Measurements from ENCODE around the gene NR2F2. TPM values are rescaled to one million over a fixed set of nuclear protein-coding genes. Genes with fewer than 3 reads are reported as not detected.

Gene NR2F2
- total and polyA plus RNA-seq, 2 experiments from 2014 or later: 0.63 to 1.2 TPM

- no peak overlapping the region for H3K27ac ChIP-seq
- no peaks in the 10 kb centered on the region for H3K4me1 ChIP-seq (ENCODE audit: low read depth)
These were observed 26.9 kb upstream of the NR2F2 start for GRCh38 chr15:96303503-96304056.

GRCh38 chr15:96304839-96305238 is 25.7 kb upstream of the NR2F2 start:
- DNase-seq (ENCODE audit: low read depth in 1 of 2, low spot score in 1 of 2): no peak
- no peaks in the 10 kb centered on the region for H3K36me3 ChIP-seq
- H3K27me3 ChIP-seq: no peaks in the 10 kb centered on the region
- TF ChIP-seq CTCF (IDR thresholded peaks at IDR 0.05; ENCODE audit: low read depth, low read length): no peak
- H3K4me1 ChIP-seq (ENCODE audit: low read depth): no peaks in the 10 kb centered on the region
- H3K9me3 ChIP-seq (ENCODE audit: low read depth): no peaks in the 10 kb centered on the region
- H3K4me3 ChIP-seq: no peak overlapping the region
- H3K27ac ChIP-seq: no peak overlapping the region

More at GRCh38 chr15:96303503-96304056, 26.9 kb upstream of the NR2F2 start:
- Histone ChIP-seq H3K36me3 (no peaks in the 10 kb centered on the region), H3K4me3 (no peak overlapping the region), H3K9me3 (ENCODE audit: low read depth) (no peaks in the 10 kb centered on the region), H3K27me3 (no peaks in the 10 kb centered on the region)
- TF ChIP-seq CTCF (IDR thresholded peaks at IDR 0.05; ENCODE audit: low read depth, low read length): no peak
- DNase-seq (ENCODE audit: low read depth in 1 of 2, low spot score in 1 of 2): no peak

DNA sequence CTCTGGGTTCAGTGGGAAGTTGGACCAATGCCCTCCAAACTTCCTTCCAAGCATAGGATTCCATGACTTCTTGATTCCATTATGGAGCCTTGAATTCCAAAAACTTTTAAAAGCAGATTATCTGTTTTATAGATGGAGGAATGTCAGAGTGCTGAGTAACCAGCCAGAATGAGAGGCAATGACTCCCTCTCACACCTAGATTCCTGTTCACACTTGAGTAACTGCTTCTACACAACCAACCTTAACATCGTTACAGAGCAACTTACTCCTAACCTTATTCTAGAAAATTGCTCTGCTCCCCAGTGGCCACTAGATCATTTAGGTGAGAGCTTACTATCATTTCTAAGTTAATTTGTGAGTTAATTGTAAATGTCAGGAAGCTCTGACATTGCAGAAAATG is 24.2 kb upstream of the NR2F2 start:
- Histone ChIP-seq H3K27ac (no peak overlapping the region), H3K4me1 (ENCODE audit: low read depth) (no peaks in the 10 kb centered on the region), H3K27me3 (no peaks in the 10 kb centered on the region), H3K4me3 (no peak overlapping the region), H3K9me3 (ENCODE audit: low read depth) (no peaks in the 10 kb centered on the region), H3K36me3 (no peaks in the 10 kb centered on the region)
- TF ChIP-seq CTCF (IDR thresholded peaks at IDR 0.05; ENCODE audit: low read depth, low read length): no peak
- no peak for DNase-seq (ENCODE audit: low read depth in 1 of 2, low spot score in 1 of 2)

- Histone ChIP-seq H3K36me3 (no peaks in the 10 kb centered on the region), H3K4me1 (ENCODE audit: low read depth) (no peaks in the 10 kb centered on the region), H3K4me3 (no peak overlapping the region), H3K27me3 (peaks cover 3% of the 10 kb centered on the region), H3K9me3 (ENCODE audit: low read depth) (no peaks in the 10 kb centered on the region), H3K27ac (no peak overlapping the region)
- no peak for TF ChIP-seq CTCF (IDR thresholded peaks at IDR 0.05; ENCODE audit: low read depth, low read length)
- no peak for DNase-seq (ENCODE audit: low read depth in 1 of 2, low spot score in 1 of 2)
These were observed 22.6 kb upstream of the NR2F2 start for GRCh38 chr15:96307856-96308394.

- Histone ChIP-seq H3K4me3 (no peak overlapping the region), H3K27me3 (peaks cover 16% of the 10 kb centered on the region), H3K4me1 (ENCODE audit: low read depth) (no peaks in the 10 kb centered on the region), H3K27ac (no peak overlapping the region), H3K9me3 (ENCODE audit: low read depth) (no peaks in the 10 kb centered on the region), H3K36me3 (no peaks in the 10 kb centered on the region)
- TF ChIP-seq CTCF (IDR thresholded peaks at IDR 0.05; ENCODE audit: low read depth, low read length): no peak
- DNase-seq (ENCODE audit: low read depth in 1 of 2, low spot score in 1 of 2): no peak
These were observed 21.3 kb upstream of the NR2F2 start for GRCh38 chr15:96309143-96309660.
